Osteocyte (in vitro differentiated cells): ENCODE data around the gene P2RX6. TPM values are rescaled to one million over a fixed set of nuclear protein-coding genes. Genes with fewer than 3 reads are reported as not detected.
"Not testable (repeated sequence)": the region's sequence is repeated elsewhere in the genome, so short reads cannot be mapped to it uniquely, and the experiment has no call there.

ENCODE experiments used
- DNase-seq: peaks from one replicate; pipeline ENCODE4 v3.0.0; 2021; ENCODE audit warnings: mixed read lengths; ENCODE audit not compliant: unreplicated experiment; ENCODE audit errors: extremely low spot score
- H3K27ac Mint-ChIP-seq: one replicate; pipeline ENCODE4 v1.8.0; 2021; ENCODE audit warnings: mild to moderate bottlenecking, mixed read lengths; ENCODE audit not compliant: unreplicated experiment
- H3K27me3 Mint-ChIP-seq: one replicate; pipeline ENCODE4 v1.8.0; 2021; ENCODE audit warnings: mixed read lengths; ENCODE audit not compliant: unreplicated experiment
- H3K36me3 Mint-ChIP-seq: one replicate; pipeline ENCODE4 v1.8.0; 2021; ENCODE audit warnings: mixed read lengths; ENCODE audit not compliant: unreplicated experiment
- H3K4me1 Mint-ChIP-seq: one replicate; pipeline ENCODE4 v1.8.0; 2021; ENCODE audit warnings: mixed read lengths; ENCODE audit not compliant: unreplicated experiment
- H3K4me3 Mint-ChIP-seq: one replicate; pipeline ENCODE4 v1.8.0; 2021; ENCODE audit warnings: mild to moderate bottlenecking, moderate library complexity, mixed read lengths; ENCODE audit not compliant: unreplicated experiment
- H3K9me3 Mint-ChIP-seq: one replicate; pipeline ENCODE4 v1.8.0; 2021; ENCODE audit warnings: mixed read lengths; ENCODE audit not compliant: unreplicated experiment
- total RNA-seq: library from RNA; stranded (reverse); gene quantifications from 2 replicates; pipeline ENCODE4 v1.2.1, GENCODE V29; 2021
- TF ChIP-seq, protein P1 (sequence below): fragments of 200-600 bp; sonication (generic); IDR thresholded peaks from 2 replicates; pipeline ENCODE4 v1.5.0; 2021; ENCODE audit warnings: antibody characterized with exemption, mild to moderate bottlenecking, moderate library complexity

P2RX6 gene
- total RNA-seq, 1 donor from 2014 or later, result 3.5 TPM

DNA sequence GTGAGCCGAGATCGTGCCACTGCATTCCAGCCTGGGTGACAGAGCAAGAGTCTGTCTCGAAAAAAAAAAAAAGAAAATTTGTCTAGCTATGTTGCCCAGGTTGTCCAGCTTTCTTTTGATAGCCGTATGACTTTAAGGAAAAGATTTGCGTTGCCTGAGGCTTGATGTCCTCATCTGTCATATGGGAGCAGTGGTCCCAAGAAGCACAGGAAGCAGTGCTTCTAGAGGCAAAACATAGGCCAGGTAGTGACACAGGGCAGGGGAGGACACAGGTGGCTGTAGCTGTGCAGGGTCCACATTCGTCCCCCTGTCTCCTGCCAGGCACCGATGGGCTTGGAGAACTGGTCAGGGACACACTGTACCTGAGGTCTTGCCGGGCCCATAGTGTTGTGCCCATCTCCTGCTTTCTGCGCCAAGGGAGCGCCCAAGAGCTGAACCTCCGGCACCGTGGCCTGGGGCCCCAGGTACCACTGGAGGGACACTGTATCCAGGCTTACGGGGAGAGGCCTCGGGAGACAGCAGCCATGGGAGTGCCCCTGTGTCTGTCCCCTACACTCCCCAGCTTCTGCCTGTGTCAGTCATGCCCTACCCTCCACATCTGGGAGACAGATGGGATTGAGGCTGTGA is 32.2 kb downstream of the P2RX6 start:
- Mint-ChIP-seq H3K27me3 (no peaks in the 10 kb centered on the region), H3K4me1 (peaks cover 41% of the 10 kb centered on the region), H3K27ac (no peak overlapping the region), H3K9me3 (no peaks in the 10 kb centered on the region), H3K4me3 (no peak overlapping the region), H3K36me3 (no peaks in the 10 kb centered on the region)
- TF ChIP-seq, protein P1, sequence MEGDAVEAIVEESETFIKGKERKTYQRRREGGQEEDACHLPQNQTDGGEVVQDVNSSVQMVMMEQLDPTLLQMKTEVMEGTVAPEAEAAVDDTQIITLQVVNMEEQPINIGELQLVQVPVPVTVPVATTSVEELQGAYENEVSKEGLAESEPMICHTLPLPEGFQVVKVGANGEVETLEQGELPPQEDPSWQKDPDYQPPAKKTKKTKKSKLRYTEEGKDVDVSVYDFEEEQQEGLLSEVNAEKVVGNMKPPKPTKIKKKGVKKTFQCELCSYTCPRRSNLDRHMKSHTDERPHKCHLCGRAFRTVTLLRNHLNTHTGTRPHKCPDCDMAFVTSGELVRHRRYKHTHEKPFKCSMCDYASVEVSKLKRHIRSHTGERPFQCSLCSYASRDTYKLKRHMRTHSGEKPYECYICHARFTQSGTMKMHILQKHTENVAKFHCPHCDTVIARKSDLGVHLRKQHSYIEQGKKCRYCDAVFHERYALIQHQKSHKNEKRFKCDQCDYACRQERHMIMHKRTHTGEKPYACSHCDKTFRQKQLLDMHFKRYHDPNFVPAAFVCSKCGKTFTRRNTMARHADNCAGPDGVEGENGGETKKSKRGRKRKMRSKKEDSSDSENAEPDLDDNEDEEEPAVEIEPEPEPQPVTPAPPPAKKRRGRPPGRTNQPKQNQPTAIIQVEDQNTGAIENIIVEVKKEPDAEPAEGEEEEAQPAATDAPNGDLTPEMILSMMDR, result no peak
- no peak for DNase-seq

DNA sequence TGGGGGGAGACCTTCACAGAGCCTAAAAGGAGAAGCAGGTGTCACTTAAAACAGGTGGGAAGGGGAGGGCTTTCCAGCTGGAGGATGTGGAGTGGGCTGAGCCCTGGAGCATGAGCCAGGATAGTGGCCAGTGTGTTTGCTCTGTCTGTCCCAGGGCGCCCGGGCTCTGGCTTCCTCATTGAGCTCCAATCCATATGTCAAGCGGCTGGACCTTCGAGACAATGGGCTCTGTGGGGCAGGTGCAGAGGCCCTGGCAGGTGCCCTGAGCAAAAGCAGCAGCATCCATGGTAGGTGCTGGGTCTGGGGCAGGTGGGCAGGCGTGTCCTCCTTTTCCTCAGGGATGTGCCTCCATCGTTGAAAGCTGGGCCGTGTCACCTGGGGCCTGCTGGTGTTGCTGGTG is 32.8 kb downstream of the P2RX6 start:
- TF ChIP-seq, protein P1, result no peak
- Mint-ChIP-seq H3K36me3 (no peaks in the 10 kb centered on the region), H3K27ac (no peak overlapping the region), H3K27me3 (no peaks in the 10 kb centered on the region), H3K4me3 (no peak overlapping the region), H3K4me1 (peaks cover 36% of the 10 kb centered on the region), H3K9me3 (no peaks in the 10 kb centered on the region)
- DNase-seq, result no peak

DNA sequence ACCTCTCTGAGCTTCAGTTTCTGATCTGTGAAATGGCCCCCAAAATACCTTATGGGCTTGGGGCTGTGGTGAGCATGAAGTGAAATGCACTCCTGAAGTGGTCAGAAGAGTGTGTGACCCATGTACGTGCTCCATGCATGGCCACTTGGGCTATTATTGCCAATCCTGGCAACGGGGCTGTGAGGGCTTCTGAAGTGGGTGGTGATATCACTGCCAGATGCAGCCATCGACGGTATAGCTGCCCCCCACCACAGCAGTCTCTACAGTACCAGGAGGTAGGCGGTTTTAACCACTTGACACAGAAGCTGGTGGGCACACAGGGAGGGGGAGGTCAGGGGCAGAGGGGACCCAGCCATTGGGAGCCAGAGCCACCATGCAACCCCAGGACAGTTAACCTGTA is 33.5 kb downstream of the P2RX6 start:
- H3K27ac Mint-ChIP-seq, DNase-seq: not testable (repeated sequence)
- H3K4me1 Mint-ChIP-seq, result peaks cover 28% of the 10 kb centered on the region

DNA sequence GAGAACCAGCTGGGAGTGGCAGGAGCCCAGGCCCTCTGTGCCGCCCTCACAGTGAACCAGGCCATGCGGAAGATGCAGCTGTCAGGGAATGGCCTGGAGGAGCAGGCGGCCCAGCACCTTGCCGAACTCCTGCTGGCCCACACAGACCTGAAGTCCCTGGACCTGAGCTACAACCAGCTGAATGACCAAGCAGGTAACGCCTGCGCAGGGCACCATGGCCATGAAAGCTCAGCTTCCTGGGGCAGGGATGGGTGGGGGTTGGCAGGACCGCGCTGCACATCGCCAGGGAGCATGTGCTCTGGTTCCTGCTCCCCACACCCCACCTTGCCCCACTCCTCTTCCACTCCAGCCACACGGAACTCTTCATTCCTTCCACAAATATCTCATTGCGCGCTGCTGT is 34.0 kb downstream of the P2RX6 start:
- not testable (repeated sequence) for H3K4me3 Mint-ChIP-seq, H3K27me3 Mint-ChIP-seq, DNase-seq, H3K36me3 Mint-ChIP-seq, H3K27ac Mint-ChIP-seq, H3K9me3 Mint-ChIP-seq
- peaks cover 23% of the 10 kb centered on the region for H3K4me1 Mint-ChIP-seq

More for the DNA sequence above, 33.5 kb downstream of the P2RX6 start:
- H3K4me3 Mint-ChIP-seq, H3K36me3 Mint-ChIP-seq, H3K9me3 Mint-ChIP-seq, H3K27me3 Mint-ChIP-seq: not testable (repeated sequence)

DNA sequence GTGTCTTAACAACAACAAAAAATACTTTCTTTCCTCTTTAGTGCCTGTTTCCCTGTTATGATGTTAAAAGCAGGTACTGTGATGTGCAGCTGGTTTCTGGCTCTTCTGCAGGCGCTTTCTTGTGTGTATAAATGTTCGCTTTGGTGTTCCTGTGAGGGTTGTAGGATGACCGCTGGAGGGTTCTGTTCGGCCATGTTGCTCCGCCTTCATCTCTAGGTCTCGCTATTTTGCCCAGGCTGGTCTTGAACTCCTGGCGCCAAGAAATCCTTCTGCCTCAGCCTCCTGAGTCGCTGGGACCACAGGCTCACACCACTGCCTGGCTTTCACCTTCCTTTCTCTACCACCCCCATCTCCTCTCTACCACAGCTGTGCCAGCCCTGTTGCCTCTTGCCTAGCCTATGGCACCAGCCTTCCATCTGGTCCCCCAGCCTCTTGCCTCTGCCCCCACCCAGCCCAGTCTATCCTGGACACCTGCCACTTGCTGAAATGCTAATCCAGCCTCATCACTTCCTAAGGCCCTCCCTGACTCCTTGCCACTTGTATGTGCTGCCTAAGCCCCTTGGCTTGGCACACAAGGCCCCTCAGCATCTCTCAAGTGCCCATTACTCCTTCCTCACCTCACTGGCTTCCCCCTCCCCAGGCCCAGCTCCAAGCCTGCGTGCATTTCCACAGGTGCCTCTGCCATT is 36.3 kb downstream of the P2RX6 start:
- Mint-ChIP-seq H3K4me1 (peaks cover 6% of the 10 kb centered on the region), H3K36me3 (no peaks in the 10 kb centered on the region), H3K27ac (no peak overlapping the region), H3K9me3 (no peaks in the 10 kb centered on the region), H3K4me3 (no peak overlapping the region), H3K27me3 (no peaks in the 10 kb centered on the region)
- no peak for DNase-seq
- TF ChIP-seq, protein P1, result no peak

DNA sequence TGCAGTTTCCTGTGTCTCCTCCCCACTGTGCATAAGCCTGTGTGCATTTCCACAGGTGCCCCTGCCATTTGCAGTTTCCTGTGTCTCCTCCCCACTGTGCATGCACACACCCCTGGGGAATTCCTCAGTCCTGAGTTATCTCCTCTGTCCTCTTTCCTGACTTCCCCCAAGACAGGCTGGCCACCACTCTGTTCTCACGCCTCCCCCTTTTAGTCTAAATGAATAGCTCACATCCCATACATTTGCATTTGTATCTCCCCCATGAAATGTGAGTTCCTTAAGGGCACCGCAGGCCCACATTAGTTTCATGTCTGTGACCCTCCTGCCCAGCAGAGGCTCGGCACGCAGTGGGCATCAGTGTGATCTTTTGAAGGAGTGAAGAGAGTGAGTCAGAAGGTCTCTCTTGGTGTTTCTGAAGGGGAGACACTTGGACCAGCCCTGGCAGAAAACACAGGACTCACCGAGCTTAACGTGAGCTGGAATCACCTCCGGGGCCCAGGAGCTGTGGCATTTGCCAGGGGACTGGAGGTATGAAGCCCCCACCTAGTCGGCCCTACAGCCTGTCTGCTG is 37.0 kb downstream of the P2RX6 start:
- H3K4me1 Mint-ChIP-seq, result peaks cover 8% of the 10 kb centered on the region
- no peak overlapping the region for H3K4me3 Mint-ChIP-seq
- no peak overlapping the region for H3K27ac Mint-ChIP-seq
- H3K36me3 Mint-ChIP-seq, result no peaks in the 10 kb centered on the region
- peaks cover 5% of the 10 kb centered on the region for H3K27me3 Mint-ChIP-seq
- DNase-seq, result no peak
- no peaks in the 10 kb centered on the region for H3K9me3 Mint-ChIP-seq
- TF ChIP-seq, protein P1, result no peak
